DMS53 treated with DMSO at 0.1 percent for 48 hours (cell line): ENCODE results near the gene ROCK2.

Experiments used
- DNase-seq: peaks from one replicate; lab custom pipeline; 2025; ENCODE audit not compliant: unreplicated experiment; lab: John Stamatoyannopoulos, UW

Gene ROCK2

GRCh38 chr2:11367170-11367730 is 22.8 kb upstream of the ROCK2 start:
- no peak for DNase-seq

- no peak for DNase-seq
These were observed 21.9 kb upstream of the ROCK2 start for GRCh38 chr2:11366326-11366741.

- DNase-seq: no peak
These were observed 20.9 kb upstream of the ROCK2 start for GRCh38 chr2:11365096-11365879.

DNA sequence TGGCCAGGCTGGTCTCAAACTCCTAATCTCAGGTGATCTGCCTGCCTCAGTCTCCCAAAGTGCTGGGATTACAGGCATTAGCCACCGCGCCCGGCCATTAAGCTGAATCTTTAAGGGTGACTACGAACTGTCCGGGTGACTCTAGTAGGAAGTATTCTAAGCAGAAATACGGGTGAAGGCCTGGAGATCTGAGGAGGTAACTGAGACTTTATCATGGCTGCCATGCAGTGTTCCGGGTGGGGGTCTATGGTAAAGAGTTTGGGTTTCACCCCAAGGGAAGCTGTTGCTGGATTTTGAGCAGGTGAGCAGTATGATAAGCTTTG is 20.1 kb upstream of the ROCK2 start:
- DNase-seq: no peak

GRCh38 chr2:11363868-11364564 is 19.6 kb upstream of the ROCK2 start:
- DNase-seq: no peak

- no peak for DNase-seq
These were observed 15.4 kb upstream of the ROCK2 start for GRCh38 chr2:11359865-11360264.

GRCh38 chr2:11357428-11357972 is 13.1 kb upstream of the ROCK2 start:
- no peak for DNase-seq

DNA sequence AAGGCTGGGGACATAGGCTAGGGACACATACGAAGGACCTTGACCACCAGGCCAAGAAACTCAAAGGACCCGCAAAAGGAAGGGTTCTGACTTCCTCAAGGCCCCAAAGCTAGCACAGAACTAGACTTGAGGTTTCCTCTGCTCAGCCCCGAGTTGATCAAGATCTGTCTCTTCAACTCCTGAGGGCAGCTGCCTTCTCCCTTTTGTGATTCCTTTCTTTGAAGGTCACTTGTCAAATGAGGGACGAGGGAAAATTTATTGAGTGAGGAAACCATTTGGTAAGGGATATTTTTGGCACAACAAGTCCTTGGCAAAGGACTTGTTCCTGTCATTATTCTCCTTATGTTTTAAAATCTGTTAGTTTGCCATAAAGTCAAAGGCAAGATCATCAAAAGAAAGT is 12.3 kb upstream of the ROCK2 start:
- DNase-seq: no peak

DNA sequence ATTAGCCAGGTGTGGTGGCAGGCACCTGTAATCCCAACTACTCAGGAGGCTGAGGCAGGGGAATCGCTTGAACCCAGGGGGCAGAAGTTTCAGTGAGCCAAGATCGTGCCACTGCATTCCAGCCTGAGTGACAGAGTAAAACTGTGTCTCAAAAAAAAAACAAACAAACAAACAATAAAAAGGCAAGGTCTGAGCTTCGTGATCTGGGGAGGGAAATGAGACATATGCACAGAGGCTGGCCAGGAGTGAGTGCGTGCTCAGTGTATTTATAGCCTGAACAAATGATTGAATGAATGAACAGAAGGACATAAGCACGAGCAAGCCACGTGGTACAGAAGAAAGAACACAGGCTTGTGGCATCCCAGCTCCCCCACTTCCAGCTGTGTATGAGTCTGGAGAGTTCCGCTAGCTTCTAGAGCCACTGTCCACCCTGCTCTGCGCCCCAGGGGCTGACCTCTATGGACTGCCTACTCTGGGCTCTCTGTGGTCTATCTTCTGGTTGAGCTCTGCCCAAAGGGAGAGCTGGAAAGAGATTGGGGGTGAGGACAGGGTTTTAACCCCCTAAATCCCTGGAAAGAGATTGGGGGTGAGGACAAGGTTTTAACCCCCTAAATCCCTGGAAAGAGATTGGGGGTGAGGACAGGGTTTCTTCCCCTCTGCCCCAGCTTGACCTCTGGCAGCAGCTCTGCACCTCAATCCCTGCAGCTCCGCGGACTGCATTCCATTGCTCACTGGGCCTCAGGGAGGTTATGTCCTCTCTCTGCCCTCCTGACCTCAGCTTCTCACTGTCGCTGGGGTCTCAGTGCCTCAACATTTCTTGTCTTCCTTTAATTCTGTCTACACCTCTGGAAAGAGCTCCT is 11.0 kb upstream of the ROCK2 start:
- DNase-seq: no peak

DNA sequence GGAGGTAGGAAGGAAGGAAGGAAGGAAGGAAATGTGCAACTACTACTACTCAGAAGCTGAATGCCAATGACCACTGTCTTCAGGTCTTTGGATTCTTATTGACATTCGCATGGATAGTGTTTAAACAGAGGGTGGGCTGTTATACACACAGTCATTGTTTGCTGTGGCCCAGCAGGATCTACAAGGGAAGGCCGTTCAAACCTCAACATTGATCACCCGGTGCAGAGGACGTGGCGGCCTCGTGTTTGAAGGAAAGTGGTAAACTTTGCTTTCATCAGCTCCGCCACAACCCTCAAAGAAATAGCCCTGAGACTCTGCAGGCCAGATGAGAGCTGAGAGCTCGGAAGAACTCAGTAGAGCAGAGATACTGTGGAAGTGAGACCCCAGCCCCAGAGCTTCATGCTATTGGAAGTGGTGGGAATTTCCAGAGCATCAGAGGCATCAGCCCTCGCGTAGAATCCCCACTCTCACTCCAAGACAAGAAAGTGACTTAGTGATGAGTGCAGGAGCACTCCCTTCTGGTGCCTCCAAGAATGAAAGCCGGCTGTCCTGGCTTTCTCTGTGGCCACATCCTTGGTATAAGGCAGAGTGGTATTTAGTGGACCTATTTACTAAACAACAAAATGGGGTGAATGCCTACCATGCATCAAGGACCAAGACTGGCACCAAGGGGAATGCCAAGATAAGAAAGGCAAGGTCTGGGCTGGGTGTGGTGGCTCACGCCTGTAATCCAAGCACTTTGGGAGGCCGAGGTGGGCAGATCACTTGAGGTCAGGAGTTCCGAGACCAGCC is 10.1 kb upstream of the ROCK2 start:
- DNase-seq: no peak

- DNase-seq: no peak
These were observed 8.5 kb upstream of the ROCK2 start for GRCh38 chr2:11352781-11353537.

DNA sequence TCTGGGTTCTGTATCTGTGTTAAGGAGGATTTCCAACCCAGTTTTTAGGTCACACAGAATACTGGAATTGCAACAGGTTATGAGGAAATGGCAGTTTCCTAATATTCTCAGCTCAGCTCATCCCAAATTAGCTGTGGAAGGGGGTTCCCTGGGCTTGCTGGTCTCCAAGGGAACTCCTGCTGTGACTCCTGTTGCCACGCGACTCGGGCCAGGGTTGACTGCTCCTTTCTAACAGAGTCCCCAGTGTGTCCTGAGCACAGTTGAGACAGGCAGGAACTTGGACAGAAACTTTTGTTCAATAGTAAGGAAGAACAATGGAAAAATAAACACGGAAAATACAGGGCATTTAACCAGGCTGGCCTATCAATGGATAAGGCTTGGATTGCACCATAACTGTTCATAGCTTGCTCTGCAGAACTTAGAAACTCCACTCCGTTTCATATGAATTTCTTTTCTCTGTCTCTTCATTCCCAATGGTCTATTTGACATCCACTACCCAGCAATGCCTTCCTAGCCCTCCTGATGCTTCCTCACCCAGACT is 3.8 kb upstream of the ROCK2 start:
- no peak for DNase-seq

- DNase-seq: no peak
These were observed 3.0 kb upstream of the ROCK2 start for GRCh38 chr2:11347403-11347959.

DNA sequence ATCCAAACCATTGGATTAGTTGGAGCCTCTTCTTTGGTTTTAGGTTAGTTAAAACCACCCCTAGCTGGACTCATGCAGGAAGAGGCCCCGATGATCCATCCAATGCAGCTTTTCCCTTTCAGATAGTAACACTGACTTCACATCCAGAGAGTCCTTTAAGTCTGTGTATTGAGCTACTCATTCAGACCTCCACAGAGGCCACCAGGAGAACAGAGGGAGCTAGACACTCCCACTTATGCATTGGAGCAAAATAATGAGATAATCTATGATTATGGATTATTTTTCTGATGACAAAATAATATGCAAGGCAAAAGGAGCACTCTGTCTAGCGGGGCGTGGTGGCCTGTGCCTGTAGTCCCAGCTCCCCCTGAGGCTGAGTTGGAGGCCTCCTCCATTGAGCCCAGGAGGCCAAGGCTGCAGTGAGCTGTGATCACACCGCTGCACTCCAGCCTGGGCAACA is 1.6 kb upstream of the ROCK2 start:
- no peak for DNase-seq

- no peak for DNase-seq
These were observed 681 bp upstream of the ROCK2 start for GRCh38 chr2:11344956-11345677.

- DNase-seq: peak; percentile 27
These were observed 640 bp downstream of the ROCK2 start for GRCh38 chr2:11343650-11344341.

DNA sequence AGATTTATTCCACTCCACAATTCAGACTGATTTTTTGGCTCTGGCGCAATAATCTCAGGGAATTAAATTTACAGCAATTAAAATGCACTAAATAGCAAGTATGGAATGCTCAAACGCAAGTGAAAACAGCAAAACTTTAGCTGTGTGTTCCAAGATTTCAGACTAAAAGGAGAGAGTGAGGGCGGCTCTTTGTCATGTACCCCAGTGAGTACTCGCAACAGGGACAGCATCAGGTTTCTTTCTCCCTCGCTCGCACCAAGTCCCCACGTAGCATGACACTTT is 1.1 kb downstream of the ROCK2 start:
- DNase-seq: no peak
